ENCODE measurements around the gene TEAD1. TPM values are rescaled to one million over a fixed set of nuclear protein-coding genes. Genes with fewer than 3 reads are reported as not detected.

TEAD1 gene
- total and polyA plus RNA-seq, 5 donors from 2014 or later = 0.30 TPM; not detected in 4

GRCh38 chr11:12729941-12730340 lies 55.7 kb downstream of the TEAD1 start:
- H3K27ac ChIP-seq (ENCODE audit: insufficient read depth, low read length, poor library complexity, severe bottlenecking) = no peak overlapping the region
- ATAC-seq (ENCODE audit: low read depth in 2 of 2) (no peak), DNase-seq (no peak)
- H3K36me3 ChIP-seq (ENCODE audit: control insufficient read depth, insufficient read depth, low read length) = no peaks in the 10 kb centered on the region
- no peak overlapping the region for H3K4me3 ChIP-seq (ENCODE audit: low read depth, low read length)
- peaks cover 8% of the 10 kb centered on the region for H3K27me3 ChIP-seq (ENCODE audit: control insufficient read depth, insufficient read depth, low read length)
- Mint-ChIP-seq H3K9me3 (peaks cover 0 to 4% (median 0%) of the 10 kb centered on the region in 7 donors), H3K27ac (no peak overlapping the region), H3K4me3 (no peak overlapping the region), H3K27me3 (peaks cover 14% of the 10 kb centered on the region), H3K4me1 (no peaks in the 10 kb centered on the region), H3K36me3 (no peaks in the 10 kb centered on the region)
- H3K4me1 ChIP-seq (ENCODE audit: control insufficient read depth, insufficient read depth, low read length, poor library complexity, severe bottlenecking) = no peaks in the 10 kb centered on the region
- no peaks in the 10 kb centered on the region for H3K9me3 ChIP-seq (ENCODE audit: control insufficient read depth in 2 of 2, low read length in 2 of 2)

DNA sequence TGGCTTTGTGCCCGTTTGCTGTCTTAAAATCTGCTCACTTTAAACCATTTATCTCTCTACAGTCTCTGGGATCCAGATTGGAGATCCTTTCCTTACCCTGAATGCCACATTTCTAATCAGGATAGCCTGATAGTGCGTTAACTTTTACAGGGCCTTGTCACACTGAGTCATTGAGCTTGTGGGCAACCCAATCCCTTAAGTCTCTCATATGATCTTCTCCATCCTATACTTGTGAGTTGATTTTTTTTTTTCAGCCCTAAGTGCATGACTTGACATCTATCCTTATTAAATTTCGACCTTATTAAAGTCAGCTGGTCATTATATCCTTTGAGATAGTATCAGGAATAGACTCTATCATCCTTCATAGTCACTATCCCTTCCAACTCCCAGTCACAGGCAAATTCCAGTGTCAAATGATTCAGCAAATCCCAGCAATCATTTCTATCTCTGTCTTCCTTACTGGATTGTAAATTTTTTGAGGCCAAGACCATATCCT lies 57.7 kb downstream of the TEAD1 start:
- H3K4me3 Mint-ChIP-seq = no peak overlapping the region
- Histone ChIP-seq H3K4me1 (ENCODE audit: control insufficient read depth, insufficient read depth, low read length, poor library complexity, severe bottlenecking) (no peaks in the 10 kb centered on the region), H3K4me3 (ENCODE audit: low read depth, low read length) (no peak overlapping the region), H3K27me3 (ENCODE audit: control insufficient read depth, insufficient read depth, low read length) (peaks cover 3% of the 10 kb centered on the region), H3K36me3 (ENCODE audit: control insufficient read depth, insufficient read depth, low read length) (no peaks in the 10 kb centered on the region), H3K27ac (ENCODE audit: insufficient read depth, low read length, poor library complexity, severe bottlenecking) (no peak overlapping the region), H3K9me3 (ENCODE audit: control insufficient read depth in 2 of 2, low read length in 2 of 2) (no peaks in the 10 kb centered on the region)
- peaks cover 0 to 4% (median 0%) of the 10 kb centered on the region in 7 donors for H3K9me3 Mint-ChIP-seq
- H3K36me3 Mint-ChIP-seq = no peaks in the 10 kb centered on the region
- peaks cover 7% of the 10 kb centered on the region for H3K27me3 Mint-ChIP-seq
- ATAC-seq (ENCODE audit: low read depth in 2 of 2) = no peak
- no peaks in the 10 kb centered on the region for H3K4me1 Mint-ChIP-seq
- no peak for DNase-seq
- H3K27ac Mint-ChIP-seq = no peak overlapping the region

GRCh38 chr11:12733091-12733490 lies 58.9 kb downstream of the TEAD1 start:
- no peaks in the 10 kb centered on the region for H3K4me1 ChIP-seq (ENCODE audit: control insufficient read depth, insufficient read depth, low read length, poor library complexity, severe bottlenecking)
- no peak overlapping the region for H3K4me3 ChIP-seq (ENCODE audit: low read depth, low read length)
- Mint-ChIP-seq H3K27ac (no peak overlapping the region), H3K27me3 (peaks cover 15% of the 10 kb centered on the region), H3K4me1 (no peaks in the 10 kb centered on the region), H3K9me3 (peaks cover 0 to 4% (median 0%) of the 10 kb centered on the region in 7 donors), H3K36me3 (no peaks in the 10 kb centered on the region), H3K4me3 (no peak overlapping the region)
- no peaks in the 10 kb centered on the region for H3K9me3 ChIP-seq (ENCODE audit: control insufficient read depth in 2 of 2, low read length in 2 of 2)
- ATAC-seq (ENCODE audit: low read depth in 2 of 2) (no peak), DNase-seq (no peak)
- no peak overlapping the region for H3K27ac ChIP-seq (ENCODE audit: insufficient read depth, low read length, poor library complexity, severe bottlenecking)
- no peaks in the 10 kb centered on the region for H3K36me3 ChIP-seq (ENCODE audit: control insufficient read depth, insufficient read depth, low read length)
- peaks cover 1% of the 10 kb centered on the region for H3K27me3 ChIP-seq (ENCODE audit: control insufficient read depth, insufficient read depth, low read length)

GRCh38 chr11:12734625-12735024 lies 60.4 kb downstream of the TEAD1 start:
- no peak for ATAC-seq (ENCODE audit: low read depth in 2 of 2)
- no peak overlapping the region for H3K27ac ChIP-seq (ENCODE audit: insufficient read depth, low read length, poor library complexity, severe bottlenecking)
- no peak overlapping the region for H3K4me3 Mint-ChIP-seq
- no peaks in the 10 kb centered on the region for H3K4me1 Mint-ChIP-seq
- peaks cover 1% of the 10 kb centered on the region for H3K27me3 ChIP-seq (ENCODE audit: control insufficient read depth, insufficient read depth, low read length)
- H3K4me3 ChIP-seq (ENCODE audit: low read depth, low read length) = no peak overlapping the region
- H3K36me3 Mint-ChIP-seq = no peaks in the 10 kb centered on the region
- peaks cover 0 to 4% (median 0%) of the 10 kb centered on the region in 7 donors for H3K9me3 Mint-ChIP-seq
- H3K9me3 ChIP-seq (ENCODE audit: control insufficient read depth in 2 of 2, low read length in 2 of 2) = no peaks in the 10 kb centered on the region
- DNase-seq = no peak
- no peaks in the 10 kb centered on the region for H3K4me1 ChIP-seq (ENCODE audit: control insufficient read depth, insufficient read depth, low read length, poor library complexity, severe bottlenecking)
- no peak overlapping the region for H3K27ac Mint-ChIP-seq
- H3K27me3 Mint-ChIP-seq = peaks cover 15% of the 10 kb centered on the region
- H3K36me3 ChIP-seq (ENCODE audit: control insufficient read depth, insufficient read depth, low read length) = no peaks in the 10 kb centered on the region

- Mint-ChIP-seq H3K4me3 (no peak overlapping the region), H3K27me3 (peaks cover 11% of the 10 kb centered on the region), H3K27ac (no peak overlapping the region), H3K9me3 (peaks cover 0 to 4% (median under 1%) of the 10 kb centered on the region in 7 donors), H3K4me1 (no peaks in the 10 kb centered on the region), H3K36me3 (no peaks in the 10 kb centered on the region)
- ATAC-seq (ENCODE audit: low read depth in 2 of 2) (no peak), DNase-seq (no peak)
- Histone ChIP-seq H3K27ac (ENCODE audit: insufficient read depth, low read length, poor library complexity, severe bottlenecking) (no peak overlapping the region), H3K4me3 (ENCODE audit: low read depth, low read length) (no peak overlapping the region), H3K9me3 (ENCODE audit: control insufficient read depth in 2 of 2, low read length in 2 of 2) (no peaks in the 10 kb centered on the region), H3K4me1 (ENCODE audit: control insufficient read depth, insufficient read depth, low read length, poor library complexity, severe bottlenecking) (no peaks in the 10 kb centered on the region), H3K36me3 (ENCODE audit: control insufficient read depth, insufficient read depth, low read length) (no peaks in the 10 kb centered on the region), H3K27me3 (ENCODE audit: control insufficient read depth, insufficient read depth, low read length) (peaks cover 1% of the 10 kb centered on the region)
Observed at GRCh38 chr11:12735262-12735661, 61.0 kb downstream of the TEAD1 start.

DNA sequence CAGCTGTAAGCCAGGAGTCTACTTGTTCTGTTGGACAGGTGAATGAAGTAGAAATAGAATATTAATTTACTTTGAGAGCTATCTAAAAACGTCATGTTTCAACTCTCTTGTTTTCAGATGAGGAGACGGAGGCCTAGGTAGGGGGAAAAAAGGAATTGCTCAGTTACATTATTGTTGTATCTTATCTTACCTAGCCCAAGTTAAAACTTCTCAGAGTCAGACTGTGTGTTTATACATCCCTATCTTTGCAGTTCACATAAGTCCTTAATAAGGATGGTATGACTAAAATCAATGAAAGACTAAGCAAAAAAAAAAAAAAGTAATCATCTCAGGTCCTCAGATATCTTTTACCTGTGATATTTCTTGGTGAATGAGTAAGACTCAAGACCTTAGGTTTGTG lies 62.8 kb downstream of the TEAD1 start:
- H3K27me3 Mint-ChIP-seq = peaks cover 11% of the 10 kb centered on the region
- DNase-seq (no peak), ATAC-seq (ENCODE audit: low read depth in 2 of 2) (no peak)
- no peaks in the 10 kb centered on the region for H3K9me3 ChIP-seq (ENCODE audit: control insufficient read depth in 2 of 2, low read length in 2 of 2)
- no peaks in the 10 kb centered on the region for H3K36me3 ChIP-seq (ENCODE audit: control insufficient read depth, insufficient read depth, low read length)
- H3K27me3 ChIP-seq (ENCODE audit: control insufficient read depth, insufficient read depth, low read length) = peaks cover 1% of the 10 kb centered on the region
- no peaks in the 10 kb centered on the region for H3K4me1 ChIP-seq (ENCODE audit: control insufficient read depth, insufficient read depth, low read length, poor library complexity, severe bottlenecking)
- no peaks in the 10 kb centered on the region for H3K36me3 Mint-ChIP-seq
- no peak overlapping the region for H3K27ac ChIP-seq (ENCODE audit: insufficient read depth, low read length, poor library complexity, severe bottlenecking)
- H3K4me1 Mint-ChIP-seq = no peaks in the 10 kb centered on the region
- H3K4me3 Mint-ChIP-seq = no peak overlapping the region
- H3K27ac Mint-ChIP-seq = no peak overlapping the region
- no peak overlapping the region for H3K4me3 ChIP-seq (ENCODE audit: low read depth, low read length)
- peaks cover 0 to 3% (median 1%) of the 10 kb centered on the region in 7 donors for H3K9me3 Mint-ChIP-seq

GRCh38 chr11:12741671-12742216 lies 67.5 kb downstream of the TEAD1 start:
- H3K36me3 Mint-ChIP-seq = no peaks in the 10 kb centered on the region
- H3K4me3 ChIP-seq (ENCODE audit: low read depth, low read length) = no peak overlapping the region
- H3K9me3 ChIP-seq (ENCODE audit: control insufficient read depth in 2 of 2, low read length in 2 of 2) = no peaks in the 10 kb centered on the region
- no peaks in the 10 kb centered on the region for H3K4me1 ChIP-seq (ENCODE audit: control insufficient read depth, insufficient read depth, low read length, poor library complexity, severe bottlenecking)
- no peak for ATAC-seq (ENCODE audit: low read depth in 2 of 2)
- H3K36me3 ChIP-seq (ENCODE audit: control insufficient read depth, insufficient read depth, low read length) = no peaks in the 10 kb centered on the region
- no peak for DNase-seq
- H3K27me3 Mint-ChIP-seq = peaks cover 11% of the 10 kb centered on the region
- H3K4me1 Mint-ChIP-seq = no peaks in the 10 kb centered on the region
- H3K27ac ChIP-seq (ENCODE audit: insufficient read depth, low read length, poor library complexity, severe bottlenecking) = no peak overlapping the region
- H3K9me3 Mint-ChIP-seq = peaks cover 0 to 3% (median 0%) of the 10 kb centered on the region in 7 donors
- H3K27ac Mint-ChIP-seq = no peak overlapping the region
- no peak overlapping the region for H3K4me3 Mint-ChIP-seq
- peaks cover 1% of the 10 kb centered on the region for H3K27me3 ChIP-seq (ENCODE audit: control insufficient read depth, insufficient read depth, low read length)

DNA sequence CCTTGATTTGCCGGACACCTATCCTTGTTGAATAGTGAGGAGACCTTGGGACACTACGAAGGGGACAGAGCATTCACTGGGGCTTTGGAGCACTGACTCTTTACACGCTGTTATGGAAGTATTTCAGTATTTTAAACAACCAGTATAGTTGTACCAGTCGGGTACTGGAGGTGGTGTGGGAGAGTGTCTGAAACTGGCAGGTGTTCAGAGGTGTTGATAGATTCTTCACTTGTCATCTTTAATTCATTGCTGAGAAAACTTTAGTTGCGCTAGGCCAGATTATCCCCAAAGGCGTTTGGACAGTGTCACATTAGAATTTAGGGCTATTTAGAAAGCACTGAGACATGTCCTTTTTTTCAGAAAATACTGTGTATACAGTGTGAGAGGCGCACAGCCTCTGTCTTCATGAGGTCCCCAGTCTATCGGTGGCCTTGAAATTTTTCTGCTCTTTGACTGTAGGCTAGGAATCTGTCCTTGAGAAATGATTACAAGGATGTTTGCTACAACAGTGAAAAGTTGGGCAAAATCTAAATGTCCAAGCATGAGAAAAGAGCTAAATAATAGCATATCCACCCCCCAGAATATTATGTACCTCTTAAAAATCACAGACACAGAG lies 69.7 kb downstream of the TEAD1 start:
- Mint-ChIP-seq H3K9me3 (peaks cover 0 to 3% (median 0%) of the 10 kb centered on the region in 7 donors), H3K36me3 (no peaks in the 10 kb centered on the region), H3K4me1 (no peaks in the 10 kb centered on the region), H3K4me3 (no peak overlapping the region), H3K27me3 (peaks cover 4% of the 10 kb centered on the region), H3K27ac (no peak overlapping the region)
- no peaks in the 10 kb centered on the region for H3K4me1 ChIP-seq (ENCODE audit: control insufficient read depth, insufficient read depth, low read length, poor library complexity, severe bottlenecking)
- no peak overlapping the region for H3K27ac ChIP-seq (ENCODE audit: insufficient read depth, low read length, poor library complexity, severe bottlenecking)
- DNase-seq = no peak
- H3K27me3 ChIP-seq (ENCODE audit: control insufficient read depth, insufficient read depth, low read length) = no peaks in the 10 kb centered on the region
- no peaks in the 10 kb centered on the region for H3K9me3 ChIP-seq (ENCODE audit: control insufficient read depth in 2 of 2, low read length in 2 of 2)
- no peak for ATAC-seq (ENCODE audit: low read depth in 2 of 2)
- no peaks in the 10 kb centered on the region for H3K36me3 ChIP-seq (ENCODE audit: control insufficient read depth, insufficient read depth, low read length)
- no peak overlapping the region for H3K4me3 ChIP-seq (ENCODE audit: low read depth, low read length)
